A673 (cell line): ENCODE data around the gene TSPAN5. TPM values are rescaled to one million over a fixed set of nuclear protein-coding genes. Genes with fewer than 3 reads are reported as not detected.

Source experiments
- BruUV-seq: library from RNA; stranded (reverse); fragments of 400-500 nt; replicated peaks from 2 replicates; lab custom pipeline; 2021; lab: Mats Ljungman, UMichigan
- CTCF ChIA-PET: fragments of 300-600 bp; sonication (Branson Sonifier 250); formaldehyde crosslinking; loops from one replicate; lab custom pipeline; 2022; ENCODE audit warnings: antibody characterized with exemption; lab: Charles Lee
- POLR2A ChIA-PET: fragments of 300-600 bp; sonication (Branson Sonifier 250); formaldehyde crosslinking; loops from one replicate; lab custom pipeline; 2022; ENCODE audit warnings: antibody characterized with exemption; ENCODE audit not compliant: low non-redundant PET; lab: Charles Lee
- DNase-seq: peaks from one replicate; pipeline ENCODE4 v3.0.0-alpha.2; 2015; ENCODE audit warnings: low spot score
- H3K27ac ChIP-seq: fragments of 200-600 bp; sonication (generic); 2 replicates; pipeline ENCODE4 v1.5.1; 2016; ENCODE audit warnings: mixed run types, low read depth, mild to moderate bottlenecking, mixed read lengths, antibody characterized with exemption, low read length; ENCODE audit not compliant: poor library complexity, severe bottlenecking
- H3K27me3 ChIP-seq: fragments of 200-600 bp; sonication (generic); replicated peaks from 2 replicates; pipeline ENCODE4 v1.6.1; 2017; ENCODE audit warnings: mixed run types, low read depth, mild to moderate bottlenecking, mixed read lengths, antibody characterized with exemption, low read length; ENCODE audit not compliant: insufficient read depth, poor library complexity
- H3K36me3 ChIP-seq: fragments of 200-600 bp; sonication (generic); 2 replicates; pipeline ENCODE4 v1.6.1; 2016; ENCODE audit warnings: mixed run types, mild to moderate bottlenecking, mixed read lengths, antibody characterized with exemption, low read length; ENCODE audit not compliant: insufficient read depth, poor library complexity, severe bottlenecking
- H3K4me1 ChIP-seq: fragments of 200-600 bp; sonication (generic); 2 replicates; pipeline ENCODE4 v1.6.1; 2017; ENCODE audit warnings: mixed run types, mild to moderate bottlenecking, mixed read lengths, antibody characterized with exemption, low read length; ENCODE audit not compliant: insufficient read depth, poor library complexity, severe bottlenecking
- H3K4me3 ChIP-seq: fragments of 200-600 bp; sonication (generic); 2 replicates; pipeline ENCODE4 v1.5.1; 2016; ENCODE audit warnings: low read depth, mixed run types, mild to moderate bottlenecking, mixed read lengths, low read length; ENCODE audit not compliant: poor library complexity, severe bottlenecking
- H3K9me3 ChIP-seq: fragments of 200-600 bp; sonication (generic); 2 replicates; pipeline ENCODE4 v1.6.1; 2016; ENCODE audit warnings: mixed run types, low read depth, mild to moderate bottlenecking, mixed read lengths, antibody characterized with exemption, low read length; ENCODE audit not compliant: poor library complexity, severe bottlenecking
- EZH2 ChIP-seq: fragments of 200-600 bp; sonication (generic); IDR thresholded peaks from 2 replicates; pipeline ENCODE4 v1.6.1; 2017; ENCODE audit warnings: borderline replicate concordance, low read depth, mild to moderate bottlenecking, mixed read lengths, antibody characterized with exemption, low read length; ENCODE audit not compliant: poor library complexity, severe bottlenecking
- intact Hi-C: fragments of 100-400 bp; cut with micrococcal nuclease; formaldehyde crosslinking; loops from one replicate; pipeline ENCODE4 v1.10.0; 2022; ENCODE audit not compliant: unreplicated experiment
- total RNA-seq: library from RNA; stranded (reverse); gene quantifications from 2 replicates; pipeline ENCODE4 v1.2.3, GENCODE V29; 2021
- TF ChIP-seq, protein P1 (sequence below): fragments of 300-800, 200-600 bp; sonication (generic); conservative IDR thresholded peaks from 2 replicates; pipeline ENCODE4 v1.5.1; 2017; ENCODE audit warnings: low read depth, mild to moderate bottlenecking, antibody characterized with exemption, low read length, moderate library complexity, mixed read lengths

The TSPAN5 gene
- total RNA-seq, 1 experiment from 2014 or later, result 15.2 TPM

- H3K36me3 ChIP-seq, result no peaks in the 10 kb centered on the region
- ChIA-PET CTCF (no interaction called here), POLR2A (no interaction called here)
- no peaks in the 10 kb centered on the region for H3K27me3 ChIP-seq
- H3K9me3 ChIP-seq, result no peaks in the 10 kb centered on the region
- no peak overlapping the region for H3K4me3 ChIP-seq
- intact Hi-C loops, result no loop called here
- H3K27ac ChIP-seq, result no peak overlapping the region
- no peak for DNase-seq
- H3K4me1 ChIP-seq, result no peaks in the 10 kb centered on the region
- no TSS peak for BruUV-seq
- TF ChIP-seq EZH2, result no peak
- TF ChIP-seq, protein P1, sequence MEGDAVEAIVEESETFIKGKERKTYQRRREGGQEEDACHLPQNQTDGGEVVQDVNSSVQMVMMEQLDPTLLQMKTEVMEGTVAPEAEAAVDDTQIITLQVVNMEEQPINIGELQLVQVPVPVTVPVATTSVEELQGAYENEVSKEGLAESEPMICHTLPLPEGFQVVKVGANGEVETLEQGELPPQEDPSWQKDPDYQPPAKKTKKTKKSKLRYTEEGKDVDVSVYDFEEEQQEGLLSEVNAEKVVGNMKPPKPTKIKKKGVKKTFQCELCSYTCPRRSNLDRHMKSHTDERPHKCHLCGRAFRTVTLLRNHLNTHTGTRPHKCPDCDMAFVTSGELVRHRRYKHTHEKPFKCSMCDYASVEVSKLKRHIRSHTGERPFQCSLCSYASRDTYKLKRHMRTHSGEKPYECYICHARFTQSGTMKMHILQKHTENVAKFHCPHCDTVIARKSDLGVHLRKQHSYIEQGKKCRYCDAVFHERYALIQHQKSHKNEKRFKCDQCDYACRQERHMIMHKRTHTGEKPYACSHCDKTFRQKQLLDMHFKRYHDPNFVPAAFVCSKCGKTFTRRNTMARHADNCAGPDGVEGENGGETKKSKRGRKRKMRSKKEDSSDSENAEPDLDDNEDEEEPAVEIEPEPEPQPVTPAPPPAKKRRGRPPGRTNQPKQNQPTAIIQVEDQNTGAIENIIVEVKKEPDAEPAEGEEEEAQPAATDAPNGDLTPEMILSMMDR, result no peak
Measured at GRCh38 chr4:98679738-98680137, 21.3 kb upstream of the TSPAN5 start.

DNA sequence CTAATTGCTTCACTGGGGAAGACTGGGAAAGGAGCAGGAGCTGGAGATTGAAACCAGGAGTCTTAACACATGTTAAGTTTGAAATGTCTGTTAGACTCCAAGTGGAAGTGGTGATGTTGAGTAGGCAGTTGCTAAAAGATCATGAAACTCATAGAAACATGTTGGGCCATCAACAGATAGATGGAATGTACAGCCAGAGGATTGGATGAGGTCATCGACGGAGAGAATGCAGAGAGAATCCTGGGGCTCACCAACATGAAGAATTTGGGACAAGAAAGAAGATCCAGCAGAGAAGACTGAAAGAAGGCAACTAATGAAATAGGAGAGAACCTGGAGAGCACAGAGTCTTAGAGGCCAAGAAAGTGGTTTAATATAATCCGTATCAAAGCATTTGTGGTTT, 19.4 kb upstream of the TSPAN5 start:
- Histone ChIP-seq H3K9me3 (no peaks in the 10 kb centered on the region), H3K27me3 (no peaks in the 10 kb centered on the region), H3K27ac (no peak overlapping the region), H3K4me1 (no peaks in the 10 kb centered on the region), H3K36me3 (no peaks in the 10 kb centered on the region), H3K4me3 (no peak overlapping the region)
- no peak for DNase-seq
- ChIA-PET POLR2A (no interaction called here), CTCF (no interaction called here)
- BruUV-seq, result no TSS peak
- TF ChIP-seq, protein P1, result no peak
- no peak for TF ChIP-seq EZH2
- intact Hi-C loops, result no loop called here

DNA sequence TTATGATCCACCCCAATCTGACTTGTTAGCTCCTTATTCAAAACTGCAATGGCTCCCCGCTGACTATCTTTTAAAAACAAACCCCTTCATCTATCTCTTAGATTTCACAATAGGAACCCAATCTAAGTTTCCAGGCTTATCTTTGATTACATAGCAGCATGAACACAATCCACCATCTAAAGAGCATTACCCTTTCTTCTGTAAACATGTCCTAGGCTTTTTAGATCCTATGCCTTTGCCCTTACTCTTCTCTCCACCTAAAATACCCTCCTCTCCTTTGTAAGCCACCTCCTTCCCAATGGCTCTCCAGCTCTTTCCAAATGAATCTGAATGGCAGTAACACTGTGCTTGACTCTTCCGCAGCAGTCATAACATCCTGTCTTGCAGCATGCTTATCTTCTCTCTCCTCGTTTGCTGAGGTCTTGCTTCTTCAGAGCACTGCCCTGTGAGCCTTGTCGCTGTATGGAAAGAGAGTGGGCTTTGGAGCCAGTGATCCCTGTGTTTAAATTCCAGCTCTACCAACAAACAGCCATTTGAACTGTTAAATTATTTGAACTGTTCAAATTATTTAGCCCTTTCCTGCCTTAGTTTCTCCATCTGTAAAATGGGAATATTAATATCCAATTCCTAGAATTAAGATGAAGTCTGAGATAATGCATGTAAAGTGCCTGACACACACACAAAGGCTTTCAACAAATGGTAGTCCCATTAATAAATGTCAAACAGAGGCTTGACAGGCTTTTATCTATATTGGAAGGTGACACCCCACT, 16.2 kb upstream of the TSPAN5 start:
- intact Hi-C loops, result no loop called here
- ChIA-PET POLR2A (no interaction called here), CTCF (no interaction called here)
- no peak for DNase-seq
- H3K36me3 ChIP-seq, result no peaks in the 10 kb centered on the region
- no peak overlapping the region for H3K27ac ChIP-seq
- no peak overlapping the region for H3K4me3 ChIP-seq
- no peaks in the 10 kb centered on the region for H3K4me1 ChIP-seq
- H3K27me3 ChIP-seq, result no peaks in the 10 kb centered on the region
- TF ChIP-seq, protein P1, result no peak
- TF ChIP-seq EZH2, result no peak
- BruUV-seq, result no TSS peak
- no peaks in the 10 kb centered on the region for H3K9me3 ChIP-seq
